HCT116 (cell line): ENCODE data around the gene PNO1.
A peak's percentile ranks its signal among the peaks of the same experiment; 100 is the strongest.

Experiments
- CTCF ChIP-seq, 3 experiments: fragments of 200-600 bp in 1 of 3; sonication (generic) in 1 of 3; IDR thresholded peaks in 2 of 3; conservative IDR thresholded peaks in 1 of 3; 2 replicates each; pipeline ENCODE4 v1.5.1; 2012 to 2017; ENCODE audit warnings: low read depth in 2 of 3, low read length in 2 of 3, antibody characterized with exemption in 1 of 3, borderline replicate concordance in 1 of 3, control low read depth in 1 of 3, mild to moderate bottlenecking in 1 of 3, mixed read lengths in 1 of 3, mixed run types in 1 of 3, moderate library complexity in 1 of 3; ENCODE audit not compliant: insufficient read depth in 1 of 3
- JUND ChIP-seq: IDR thresholded peaks from 2 replicates; pipeline ENCODE4 v1.6.1; 2012
- MAX ChIP-seq: IDR thresholded peaks from 2 replicates; pipeline ENCODE4 v1.6.1; 2012
- POLR2A ChIP-seq: IDR thresholded peaks from 2 replicates; pipeline ENCODE4 v1.7.0; 2011; ENCODE audit warnings: borderline replicate concordance; ENCODE audit not compliant: insufficient read depth, insufficient read length; ENCODE audit errors: extremely low read depth
- YY1 ChIP-seq: IDR thresholded peaks from 2 replicates; pipeline ENCODE4 v1.6.1; 2011; ENCODE audit warnings: low read length, low read depth, moderate library complexity, mild to moderate bottlenecking; ENCODE audit not compliant: insufficient replicate concordance; ENCODE audit errors: extremely low read depth
- ZNF274 ChIP-seq: fragments of 200-500 bp; sonication (Bioruptor generic); IDR thresholded peaks from 2 replicates; pipeline ENCODE4 v1.6.1; 2014; ENCODE audit warnings: mild to moderate bottlenecking, low read depth, low read length, inconsistent platforms

- TF ChIP-seq POLR2A (no peak), MAX (no peak), ZNF274 (no peak), CTCF (IDR thresholded peaks at IDR 0.05 in 2 of 3, conservative IDR thresholded peaks at IDR 0.05 in 1 of 3; ENCODE audit: borderline replicate concordance in 1 of 3, insufficient read depth in 1 of 3, low read depth in 2 of 3, low read length in 2 of 3) (peak; percentile 91 to 98 (median 97)), YY1 (no peak), JUND (no peak)
Measured at GRCh38 chr2:68121873-68122679, 35.6 kb upstream of the PNO1 start.
